H1 (cell line): ENCODE measurements around the gene RAB3GAP1. TPM values are rescaled to one million over a fixed set of nuclear protein-coding genes. Genes with fewer than 3 reads are reported as not detected.
A peak's percentile ranks its signal among the peaks of the same experiment; 100 is the strongest.

ENCODE experiments used
- BRCA1 ChIP-seq: IDR thresholded peaks from 2 replicates; pipeline ENCODE4 v1.6.1; 2012; ENCODE audit warnings: low read depth, low read length, improper control_type of control experiment
- E2F6 ChIP-seq: IDR thresholded peaks from 2 replicates; pipeline ENCODE4 v1.6.1; 2012; ENCODE audit warnings: inconsistent platforms
- MAFK ChIP-seq: IDR thresholded peaks from 2 replicates; pipeline ENCODE4 v1.6.1; 2012; ENCODE audit warnings: low read depth, mild to moderate bottlenecking, improper control_type of control experiment, low read length
- RAD21 ChIP-seq, 2 experiments: IDR thresholded peaks in 1 of 2; conservative IDR thresholded peaks in 1 of 2; 2 replicates each; pipeline ENCODE4 v1.6.1; 2011; ENCODE audit warnings: low read depth in 2 of 2, low read length in 2 of 2, improper control_type of control experiment in 1 of 2, inconsistent platforms in 1 of 2, mild to moderate bottlenecking in 1 of 2, moderate library complexity in 1 of 2
- polyA plus RNA-seq, 7 experiments: library from polyadenylated mRNA; depleted of rRNA in 3 of 7; stranded (reverse) in 5 of 7; unstranded in 2 of 7; fragments of >200 nt in 5 of 7; fragments of 200-250 nt in 2 of 7; gene quantifications; 1 replicate in 5 of 7; 2 replicates in 1 of 7; 4 replicates in 1 of 7; pipeline versions ENCODE4 v1.2.1 to v1.2.3, GENCODE V29; 2011 to 2013; ENCODE audit warnings: missing spikeins in 2 of 7, mixed read lengths in 2 of 7
- total RNA-seq: library from RNA; stranded (reverse); fragmentation: NEBNext Ultra II Directional; extraction: Animal tissue kit (Norgen Biotek cat#: 25700); gene quantifications from 2 replicates; pipeline ENCODE4 v1.2.1, GENCODE V29; 2021

RAB3GAP1 gene
- total and polyA plus RNA-seq, 2 of the 8 experiments (the other 6 are each of a cell fraction or from before 2014, with no cell fraction given): 9.8 to 28.6 TPM

- no peak for TF ChIP-seq MAFK
- peak; percentile 97 to 98 for TF ChIP-seq RAD21 (IDR thresholded peaks at IDR 0.05 in 1 of 2, conservative IDR thresholded peaks at IDR 0.05 in 1 of 2; ENCODE audit: low read depth in 2 of 2, low read length in 2 of 2)
- peak; percentile 65; the same call in 1 of the 2 replicates for TF ChIP-seq E2F6
- 0 out of 2 replicates have a peak, but pooled peaks have one; percentile 34 for TF ChIP-seq BRCA1
Measured at GRCh38 chr2:135004005-135004746, 47.9 kb upstream of the RAB3GAP1 start (continued).
